Measurements from ENCODE around the gene LRRC36. TPM values are rescaled to one million over a fixed set of nuclear protein-coding genes. Genes with fewer than 3 reads are reported as not detected.

The LRRC36 gene
- total and polyA plus RNA-seq, 2 donors (not counting 3 experiments of a cell fraction or from before 2014, with no cell fraction given) = 0.30 to 2.0 TPM

DNA sequence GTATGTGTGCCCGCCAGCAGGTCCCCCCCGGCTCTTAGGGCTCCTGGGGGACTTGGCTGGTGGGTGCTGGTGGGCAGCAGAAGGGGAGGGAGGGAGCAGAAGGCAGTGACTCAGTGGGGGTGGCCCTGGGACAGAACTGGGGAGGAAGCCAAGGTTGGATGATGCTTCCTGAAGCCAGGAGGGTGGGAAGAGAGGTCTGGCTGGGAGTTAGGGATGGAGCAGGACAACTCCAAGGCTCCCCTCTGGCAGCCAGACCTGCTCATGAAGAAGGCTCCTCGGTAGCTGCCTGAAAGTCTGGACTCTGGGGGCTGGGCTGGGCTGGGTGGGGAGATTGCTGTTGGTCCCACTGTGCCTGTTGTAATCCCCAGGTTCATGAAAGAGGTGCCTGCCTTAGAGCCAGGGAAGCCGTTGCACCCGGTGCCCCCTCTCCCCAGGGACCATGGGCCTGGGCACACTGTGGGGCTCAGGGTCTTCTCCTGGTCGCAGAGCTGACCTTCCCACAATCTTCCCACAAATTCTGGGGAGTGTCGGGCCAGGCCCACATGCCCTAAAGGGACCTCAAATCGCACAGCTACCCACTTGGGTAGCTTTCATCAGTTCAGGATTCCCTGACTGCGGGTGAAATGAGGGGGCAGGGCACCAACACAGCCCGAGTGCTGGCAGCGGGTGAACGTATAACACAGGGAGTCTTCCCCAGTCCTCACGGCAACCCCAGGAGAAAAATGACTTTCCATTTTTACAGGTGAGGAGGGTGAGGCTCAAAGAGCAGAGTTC is 48.4 kb upstream of the LRRC36 start:
- peak overlapping the region; percentile 78 for H3K27ac ChIP-seq (ENCODE audit: insufficient read depth, low read depth, low read length)
- intact Hi-C loops (cut with micrococcal nuclease) (loop anchor here (1.0 to 5.0 kb wide), 3 partner anchors 10 to 189 kb away; no protein-coding TSS in a partner anchor), dilution Hi-C loops (cut with MboI; ENCODE audit: extremely low pct_ligation_motif_present, low sequenced_read_pairs) (no loop called here)
- no peaks in the 10 kb centered on the region for H3K27me3 ChIP-seq (ENCODE audit: control insufficient read depth in 2 of 2, insufficient read depth in 2 of 2, low read length in 2 of 2)
- no peaks in the 10 kb centered on the region for H3K9me1 ChIP-seq (replicated peaks; ENCODE audit: control insufficient read depth, extremely low read depth, insufficient read depth, low read length)
- H3K9me3 ChIP-seq (replicated peaks; ENCODE audit: control insufficient read depth, insufficient read depth, low read length) = no peaks in the 10 kb centered on the region
- POLR2A ChIA-PET = interaction anchor here (0.5 to 1.3 kb wide), 4 partner anchors 12 to 145 kb away, joined by 3 to 7 read pairs (median 4); partner anchors contain the start of gene FHOD1
- FAIRE-seq (peak; percentile 92), DNase-seq (ENCODE audit: low read depth, low spot score) (peak; percentile 69)
- no peaks in the 10 kb centered on the region for H4K20me1 ChIP-seq (replicated peaks; ENCODE audit: control insufficient read depth, extremely low read depth, insufficient read depth, low read length)
- CTCF ChIA-PET = interaction anchor here (0.8 to 3.5 kb wide), 16 partner anchors 8 to 153 kb away, joined by 3 to 35 read pairs (median 4); partner anchors contain the start of genes FHOD1, HSD11B2, KCTD19 and LRRC36
- H3K36me3 ChIP-seq (ENCODE audit: control insufficient read depth in 2 of 2, extremely low read depth in 1 of 2, insufficient read depth in 2 of 2, low read length in 2 of 2) = peaks cover 0 to 3% of the 10 kb centered on the region in 2 experiments
- peak overlapping the region; percentile 16 to 60 (median 51) for H3K4me3 ChIP-seq (replicated peaks in 1 of 3; ENCODE audit: insufficient read depth in 1 of 3, low read depth in 1 of 3, low read length in 3 of 3)
- BruUV-seq (replicated peaks) = TSS peak; percentile 61
- H3K79me2 ChIP-seq (ENCODE audit: control insufficient read depth, insufficient read depth, low read length) = peaks cover 9% of the 10 kb centered on the region
- H2AFZ ChIP-seq (ENCODE audit: low read depth, low read length) = no peak overlapping the region
- peaks cover 21% of the 10 kb centered on the region for H3K4me1 ChIP-seq (ENCODE audit: control insufficient read depth, extremely low read depth, insufficient read depth, low read length)
- TF ChIP-seq POLR2AphosphoS5 (IDR thresholded peaks at IDR 0.05; ENCODE audit: insufficient read depth, low read depth, low read length) = peak; percentile 67
- TF ChIP-seq, protein P1, sequence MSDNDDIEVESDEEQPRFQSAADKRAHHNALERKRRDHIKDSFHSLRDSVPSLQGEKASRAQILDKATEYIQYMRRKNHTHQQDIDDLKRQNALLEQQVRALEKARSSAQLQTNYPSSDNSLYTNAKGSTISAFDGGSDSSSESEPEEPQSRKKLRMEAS (IDR thresholded peaks at IDR 0.05; ENCODE audit: insufficient read depth, insufficient read length) = no peak
- TF ChIP-seq FOS (IDR thresholded peaks at IDR 0.05; ENCODE audit: borderline replicate concordance, insufficient read depth, low read length) = peak; percentile 51
- peak; percentile 54 for TF ChIP-seq POLR2A (IDR thresholded peaks at IDR 0.05; ENCODE audit: low read depth, low read length)
- no peak for TF ChIP-seq CTCF (IDR thresholded peaks at IDR 0.05; ENCODE audit: extremely low read depth in 1 of 2, insufficient read depth in 1 of 2, low read depth in 1 of 2, low read length in 2 of 2)
- TF ChIP-seq MYC (IDR thresholded peaks at IDR 0.05; ENCODE audit: low read depth, low read length) = no peak
- peak overlapping the region; percentile 59 for H3K4me2 ChIP-seq (ENCODE audit: insufficient read depth, low read length)
- H3K9ac ChIP-seq (replicated peaks; ENCODE audit: extremely low read depth, insufficient read depth, low read length) = peak overlapping the region; percentile 71
